HFFc6 (cell line): Measurements from ENCODE around the gene LCLAT1. TPM values are rescaled to one million over a fixed set of nuclear protein-coding genes. Genes with fewer than 3 reads are reported as not detected.

Source experiments
- DNase-seq: peaks from one replicate; pipeline ENCODE4 v3.0.0-alpha.2; 2018
- H3K27ac Mint-ChIP-seq: 2 replicates; pipeline ENCODE4 v1.8.0; 2020; ENCODE audit warnings: mild to moderate bottlenecking, mixed read lengths
- H3K27me3 Mint-ChIP-seq: 2 replicates; pipeline ENCODE4 v1.8.0; 2021; ENCODE audit warnings: mild to moderate bottlenecking, moderate library complexity, mixed read lengths; ENCODE audit not compliant: insufficient read depth
- H3K36me3 Mint-ChIP-seq: 2 replicates; pipeline ENCODE4 v1.8.0; 2021; ENCODE audit warnings: low read depth, mixed read lengths
- H3K4me1 Mint-ChIP-seq: 2 replicates; pipeline ENCODE4 v1.8.0; 2020; ENCODE audit warnings: low read depth, mixed read lengths
- H3K4me3 Mint-ChIP-seq: 2 replicates; pipeline ENCODE4 v1.8.0; 2020; ENCODE audit warnings: mild to moderate bottlenecking, moderate library complexity, mixed read lengths
- H3K9me3 Mint-ChIP-seq: 2 replicates; pipeline ENCODE4 v1.8.0; 2020; ENCODE audit warnings: mild to moderate bottlenecking, mixed read lengths
- CTCF ChIP-seq: fragments of 200-600 bp; sonication (generic); IDR thresholded peaks from 2 replicates; pipeline ENCODE4 v1.5.0; 2021; ENCODE audit warnings: antibody characterized with exemption, mild to moderate bottlenecking
- total RNA-seq, 6 experiments: library from RNA; stranded (reverse); fragmentation: NEBNext Ultra II Directional; extraction: Animal tissue kit (Norgen Biotek cat#: 25700); gene quantifications; 2 replicates in 1 of 6; 3 replicates in 5 of 6; pipeline ENCODE4 v1.2.3, GENCODE V29; 2021

The LCLAT1 gene
- total RNA-seq, 6 experiments from 2014 or later = 21.0 to 27.0 (median 23.0) TPM

- no peak for TF ChIP-seq CTCF
- DNase-seq = no peak
- peaks cover 5% of the 10 kb centered on the region; the same call in 1 of the 2 replicates for H3K27me3 Mint-ChIP-seq
- peaks cover 48% of the 10 kb centered on the region for H3K36me3 Mint-ChIP-seq
- no peak overlapping the region for H3K27ac Mint-ChIP-seq
- H3K4me1 Mint-ChIP-seq = peaks cover 7% of the 10 kb centered on the region; the same call in 1 of the 2 replicates
- H3K9me3 Mint-ChIP-seq = peaks cover 44% of the 10 kb centered on the region
- no peak overlapping the region; the same call in 1 of the 2 replicates for H3K4me3 Mint-ChIP-seq
Measured at GRCh38 chr2:30665761-30666265, 218.8 kb downstream of the LCLAT1 start.

- Mint-ChIP-seq H3K4me1 (peaks cover 7% of the 10 kb centered on the region; the same call in 1 of the 2 replicates), H3K27ac (no peak overlapping the region), H3K36me3 (peaks cover 51% of the 10 kb centered on the region), H3K4me3 (no peak overlapping the region; the same call in none of the 2 replicates), H3K27me3 (peaks cover 5% of the 10 kb centered on the region; the same call in 1 of the 2 replicates), H3K9me3 (peaks cover 44% of the 10 kb centered on the region)
- TF ChIP-seq CTCF = no peak
- DNase-seq = peak; percentile 99
Measured at GRCh38 chr2:30666266-30666874, 219.3 kb downstream of the LCLAT1 start.

GRCh38 chr2:30670453-30670852 lies 223.4 kb downstream of the LCLAT1 start:
- no peak for TF ChIP-seq CTCF
- Mint-ChIP-seq H3K36me3 (peaks cover 51% of the 10 kb centered on the region), H3K9me3 (peaks cover 44% of the 10 kb centered on the region), H3K4me3 (no peak overlapping the region), H3K27ac (no peak overlapping the region), H3K4me1 (peaks cover 7% of the 10 kb centered on the region; the same call in 1 of the 2 replicates), H3K27me3 (peaks cover 5% of the 10 kb centered on the region; the same call in 1 of the 2 replicates)
- no peak for DNase-seq

GRCh38 chr2:30673127-30673526 lies 226.1 kb downstream of the LCLAT1 start:
- peaks cover 19% of the 10 kb centered on the region; the same call in 1 of the 2 replicates for H3K4me1 Mint-ChIP-seq
- peaks cover 27% of the 10 kb centered on the region for H3K9me3 Mint-ChIP-seq
- no peak overlapping the region for H3K27ac Mint-ChIP-seq
- peaks cover 2% of the 10 kb centered on the region; the same call in 1 of the 2 replicates for H3K27me3 Mint-ChIP-seq
- DNase-seq = no peak
- TF ChIP-seq CTCF = no peak
- H3K36me3 Mint-ChIP-seq = peaks cover 29% of the 10 kb centered on the region
- no peak overlapping the region for H3K4me3 Mint-ChIP-seq

GRCh38 chr2:30675758-30676157 lies 228.7 kb downstream of the LCLAT1 start:
- Mint-ChIP-seq H3K9me3 (peaks cover 1% of the 10 kb centered on the region; the same call in 1 of the 2 replicates), H3K27me3 (no peaks in the 10 kb centered on the region; the same call in 1 of the 2 replicates), H3K4me3 (no peak overlapping the region), H3K36me3 (peaks cover 4% of the 10 kb centered on the region), H3K27ac (no peak overlapping the region), H3K4me1 (peaks cover 12% of the 10 kb centered on the region; the same call in 1 of the 2 replicates)
- no peak for DNase-seq
- TF ChIP-seq CTCF = no peak
